IPS-15b (cell line): ENCODE measurements around the gene OTUD7B.
"Not testable (repeated sequence)": the region's sequence is repeated elsewhere in the genome, so short reads cannot be mapped to it uniquely, and the experiment has no call there.

Experiments used
- H3K27me3 ChIP-seq: one replicate; pipeline ENCODE4 v1.6.1; 2013; ENCODE audit warnings: low read length; ENCODE audit not compliant: control insufficient read depth, insufficient read depth
- H3K36me3 ChIP-seq: one replicate; pipeline ENCODE4 v1.6.1; 2013; ENCODE audit warnings: low read length; ENCODE audit not compliant: control insufficient read depth, insufficient read depth
- H3K4me1 ChIP-seq: one replicate; pipeline ENCODE4 v1.6.1; 2013; ENCODE audit warnings: mild to moderate bottlenecking, low read length; ENCODE audit not compliant: control insufficient read depth, insufficient read depth
- H3K4me3 ChIP-seq: one replicate; pipeline ENCODE4 v1.5.1; 2013; ENCODE audit warnings: low read depth, low read length
- H3K9ac ChIP-seq: one replicate; pipeline ENCODE4 v1.6.1; 2013; ENCODE audit warnings: low read depth, mild to moderate bottlenecking, low read length
- H3K9me3 ChIP-seq: one replicate; pipeline ENCODE4 v1.6.1; 2013; ENCODE audit warnings: mild to moderate bottlenecking, low read length; ENCODE audit not compliant: control insufficient read depth, insufficient read depth

OTUD7B gene

GRCh38 chr1:150010393-150011115 lies at the start of gene OTUD7B:
OTUD7B (minus strand) TSS chr1:150010726; CDS start chr1:149977510, 33,216 bp downstream.
- Histone ChIP-seq H3K27me3 (no peaks in the 10 kb centered on the region), H3K9me3 (no peaks in the 10 kb centered on the region), H3K9ac (peak within 1 kb of the TSS; percentile 90), H3K36me3 (no peaks in the 10 kb centered on the region), H3K4me3 (peak within 1 kb of the TSS; percentile 86), H3K4me1 (peaks cover 10% of the 10 kb centered on the region)

DNA sequence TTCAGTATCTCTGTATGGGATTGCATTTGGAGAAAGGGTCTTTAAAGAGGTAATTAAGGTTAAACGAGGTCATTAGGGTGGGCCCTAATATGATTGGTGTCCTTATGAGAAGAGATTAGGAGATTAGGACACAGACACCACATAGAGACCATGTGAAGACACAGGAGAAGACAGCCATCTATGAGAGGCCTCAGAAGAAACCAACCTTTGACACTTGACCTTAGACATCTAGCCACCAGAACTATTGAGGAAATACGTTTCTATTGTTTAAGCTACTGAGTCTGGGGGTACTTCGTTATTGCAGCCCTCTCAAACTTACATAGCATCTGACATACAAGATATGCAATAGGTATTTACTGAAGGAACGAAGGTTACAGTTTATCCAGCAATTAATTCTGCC lies 49.7 kb upstream of the OTUD7B start:
- Histone ChIP-seq H3K9me3 (no peaks in the 10 kb centered on the region), H3K4me3 (no peak overlapping the region), H3K36me3 (no peaks in the 10 kb centered on the region), H3K27me3 (no peaks in the 10 kb centered on the region), H3K9ac (no peak overlapping the region), H3K4me1 (no peaks in the 10 kb centered on the region)

DNA sequence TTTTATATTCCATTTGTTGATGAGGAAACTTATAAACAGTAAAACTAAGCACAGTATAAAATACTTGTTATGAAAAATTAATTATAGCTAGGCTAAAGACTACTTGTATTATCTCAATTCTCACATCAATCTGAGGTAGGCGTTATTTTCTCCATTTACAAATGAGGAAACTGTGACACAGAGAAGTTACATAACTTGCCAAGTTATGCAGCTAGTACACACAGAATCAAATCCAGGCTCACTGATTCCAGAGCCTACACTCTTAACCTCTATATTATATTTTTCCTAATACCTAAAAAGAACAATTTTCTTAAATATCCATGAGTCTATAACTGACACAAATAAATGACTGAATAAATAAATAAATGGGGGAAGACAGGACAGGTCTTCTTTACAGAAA lies 45.9 kb upstream of the OTUD7B start:
- Histone ChIP-seq H3K4me3 (no peak overlapping the region), H3K27me3 (no peaks in the 10 kb centered on the region), H3K36me3 (no peaks in the 10 kb centered on the region), H3K4me1 (no peaks in the 10 kb centered on the region), H3K9me3 (no peaks in the 10 kb centered on the region), H3K9ac (no peak overlapping the region)

DNA sequence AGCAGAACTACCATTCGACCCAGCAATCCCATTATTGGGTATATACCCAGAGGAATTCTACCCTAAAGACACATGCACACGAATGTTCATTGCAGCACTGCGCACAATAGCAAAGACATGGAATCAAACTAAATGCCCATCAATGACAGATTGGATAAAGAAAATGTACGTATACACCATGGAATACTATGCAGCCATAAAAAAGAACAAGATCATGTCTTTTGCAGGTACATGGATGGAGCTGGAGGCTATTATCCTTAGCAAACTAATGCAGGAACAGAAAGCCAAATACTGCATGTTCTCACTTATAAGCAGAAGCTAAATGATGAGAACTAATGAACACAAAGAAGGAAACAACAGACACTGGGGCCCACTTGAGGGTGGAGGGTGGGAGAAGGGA lies 45.0 kb upstream of the OTUD7B start:
- H3K4me3 ChIP-seq, H3K9me3 ChIP-seq, H3K36me3 ChIP-seq, H3K9ac ChIP-seq, H3K27me3 ChIP-seq, H3K4me1 ChIP-seq: not testable (repeated sequence)

DNA sequence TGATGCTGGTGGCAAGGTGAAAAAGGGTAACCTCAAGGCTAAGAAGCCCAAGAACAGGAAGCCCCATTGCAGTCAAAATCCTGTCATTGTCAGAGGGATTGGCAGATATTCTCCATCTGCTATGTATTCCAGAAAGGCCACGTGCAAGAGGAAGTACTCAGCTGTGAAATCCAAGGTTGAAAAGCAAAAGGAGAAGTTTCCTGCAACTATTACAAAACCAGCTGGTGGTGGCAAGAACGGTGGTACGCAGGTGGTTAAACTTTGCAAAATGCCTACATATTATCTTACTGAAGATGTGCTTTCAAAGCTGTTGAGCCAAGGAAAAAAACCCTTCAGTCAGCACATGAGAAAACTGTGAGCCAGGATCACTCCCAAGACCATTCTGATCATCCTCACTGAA lies 43.4 kb upstream of the OTUD7B start:
- H3K36me3 ChIP-seq, result no peaks in the 10 kb centered on the region
- peaks cover 4% of the 10 kb centered on the region for H3K4me1 ChIP-seq
- no peak overlapping the region for H3K4me3 ChIP-seq

GRCh38 chr1:150051905-150052412 lies 41.4 kb upstream of the OTUD7B start:
- not testable (repeated sequence) for H3K4me3 ChIP-seq, H3K4me1 ChIP-seq, H3K27me3 ChIP-seq

More for the DNA sequence above, 43.4 kb upstream of the OTUD7B start:
- Histone ChIP-seq H3K9me3 (no peaks in the 10 kb centered on the region), H3K9ac (no peak overlapping the region), H3K27me3 (no peaks in the 10 kb centered on the region)

GRCh38 chr1:150051089-150051373 lies 40.5 kb upstream of the OTUD7B start:
- no peaks in the 10 kb centered on the region for H3K36me3 ChIP-seq
- peaks cover 4% of the 10 kb centered on the region for H3K4me1 ChIP-seq
- no peaks in the 10 kb centered on the region for H3K27me3 ChIP-seq
- H3K4me3 ChIP-seq, result no peak overlapping the region
- H3K9me3 ChIP-seq, result no peaks in the 10 kb centered on the region
- no peak overlapping the region for H3K9ac ChIP-seq

More at GRCh38 chr1:150051905-150052412, 41.4 kb upstream of the OTUD7B start:
- H3K9me3 ChIP-seq, H3K9ac ChIP-seq, H3K36me3 ChIP-seq: not testable (repeated sequence)

GRCh38 chr1:150049926-150050325 lies 39.4 kb upstream of the OTUD7B start:
- Histone ChIP-seq H3K9me3 (no peaks in the 10 kb centered on the region), H3K36me3 (no peaks in the 10 kb centered on the region), H3K4me1 (peaks cover 4% of the 10 kb centered on the region), H3K4me3 (no peak overlapping the region), H3K9ac (no peak overlapping the region), H3K27me3 (no peaks in the 10 kb centered on the region)

DNA sequence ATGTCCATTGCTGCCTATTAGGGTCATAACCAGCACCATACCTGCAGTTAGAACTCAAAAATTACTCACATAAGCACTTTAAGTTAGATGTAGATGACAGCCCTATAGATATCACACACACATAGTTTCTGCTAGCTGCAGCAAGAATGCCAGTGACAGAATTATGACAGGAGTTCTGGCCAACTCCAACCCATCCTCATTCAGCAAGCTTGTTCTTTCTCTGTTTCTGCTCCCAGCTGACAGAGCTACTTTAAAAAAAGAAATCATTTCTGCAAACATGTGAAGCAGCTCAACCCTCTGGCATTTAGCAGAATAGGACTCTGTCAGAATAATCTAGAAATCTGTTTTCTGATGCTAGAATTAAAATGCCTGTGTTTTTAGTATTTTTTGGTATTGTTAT lies 23.8 kb upstream of the OTUD7B start:
- no peaks in the 10 kb centered on the region for H3K36me3 ChIP-seq
- no peaks in the 10 kb centered on the region for H3K4me1 ChIP-seq
- H3K9ac ChIP-seq, result no peak overlapping the region
- no peaks in the 10 kb centered on the region for H3K9me3 ChIP-seq
- H3K27me3 ChIP-seq, result no peaks in the 10 kb centered on the region
- no peak overlapping the region for H3K4me3 ChIP-seq

DNA sequence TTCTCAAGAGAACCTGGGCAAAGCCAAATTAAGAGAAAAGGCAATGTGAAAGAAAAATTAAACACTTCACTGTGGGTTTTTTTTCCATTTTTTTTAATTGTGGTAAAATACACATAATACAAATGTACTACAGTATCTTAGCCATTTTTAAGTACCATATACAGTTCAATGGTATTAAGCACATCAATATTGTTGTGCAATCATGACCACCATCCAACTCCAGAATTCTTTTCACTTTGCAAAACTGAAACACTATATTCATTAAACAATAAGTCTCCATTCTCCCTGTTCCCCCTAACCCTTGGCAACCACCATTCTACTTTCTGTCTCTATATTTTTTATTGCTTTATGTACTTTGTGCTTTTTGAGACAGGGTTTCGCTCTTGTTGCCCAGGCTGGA lies 17.8 kb upstream of the OTUD7B start:
- no peak overlapping the region for H3K4me3 ChIP-seq
- H3K9me3 ChIP-seq, result no peaks in the 10 kb centered on the region
- no peaks in the 10 kb centered on the region for H3K27me3 ChIP-seq
- no peaks in the 10 kb centered on the region for H3K36me3 ChIP-seq
- no peaks in the 10 kb centered on the region for H3K4me1 ChIP-seq
- no peak overlapping the region for H3K9ac ChIP-seq

DNA sequence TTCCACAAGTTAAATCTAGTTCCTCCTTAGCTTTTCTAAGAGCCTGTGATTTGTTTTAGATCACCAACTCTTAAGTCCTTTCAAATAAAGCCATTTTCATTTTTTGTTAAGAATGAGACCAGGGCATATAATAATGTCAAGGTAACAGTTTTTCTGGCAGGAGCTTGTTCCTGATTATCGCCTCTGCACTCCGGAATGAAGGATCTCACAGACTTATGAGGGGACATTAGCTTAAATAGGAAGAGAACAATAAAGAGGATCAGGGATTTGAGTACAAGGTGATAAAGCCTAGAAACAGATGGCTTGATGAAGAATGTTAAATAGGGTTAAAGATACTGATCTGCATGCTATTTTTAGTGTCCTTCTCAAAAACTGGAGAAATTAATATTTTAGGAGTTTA lies 13.6 kb upstream of the OTUD7B start:
- H3K36me3 ChIP-seq, result no peaks in the 10 kb centered on the region
- no peak overlapping the region for H3K9ac ChIP-seq
- no peaks in the 10 kb centered on the region for H3K27me3 ChIP-seq
- H3K4me1 ChIP-seq, result no peaks in the 10 kb centered on the region
- H3K9me3 ChIP-seq, result no peaks in the 10 kb centered on the region
- H3K4me3 ChIP-seq, result no peak overlapping the region

GRCh38 chr1:150022357-150022756 lies 11.8 kb upstream of the OTUD7B start:
- H3K36me3 ChIP-seq, result no peaks in the 10 kb centered on the region
- no peaks in the 10 kb centered on the region for H3K9me3 ChIP-seq
- peaks cover 4% of the 10 kb centered on the region for H3K4me1 ChIP-seq
- H3K27me3 ChIP-seq, result no peaks in the 10 kb centered on the region
- no peak overlapping the region for H3K9ac ChIP-seq
- H3K4me3 ChIP-seq, result no peak overlapping the region
